Lung (tissue), 12 donors: Measurements from ENCODE around the gene FAAP100. TPM values are rescaled to one million over a fixed set of nuclear protein-coding genes. Genes with fewer than 3 reads are reported as not detected.

Experiments
- ATAC-seq: fragments of 200-7000 bp; cut with Tn5 transposase; one replicate; pipeline ENCODE4 v1.9.1; 2020; ENCODE audit warnings: moderate number of reproducible peaks; ENCODE audit not compliant: insufficient read depth, low FRiP score
- DNase-seq, 3 donors: peaks; one replicate each; pipeline ENCODE4 v3.0.0-alpha.2; 2013 to 2017
- H3K27ac ChIP-seq, 2 donors: one replicate each; pipeline ENCODE4 v1.5.1; 2013; ENCODE audit warnings: mild to moderate bottlenecking in 2 of 2, moderate library complexity in 2 of 2, control low read depth in 1 of 2, inconsistent platforms in 1 of 2, low read depth in 1 of 2, low read length in 1 of 2
- H3K27me3 ChIP-seq, 3 donors: one replicate each; pipeline ENCODE4 v1.5.1; 2013; ENCODE audit warnings: low read length in 2 of 3; ENCODE audit not compliant: control insufficient read depth in 3 of 3, insufficient read depth in 3 of 3
- H3K36me3 ChIP-seq, 4 donors: one replicate each; pipeline ENCODE4 v1.5.1; 2013; ENCODE audit warnings: low read length in 4 of 4, mild to moderate bottlenecking in 1 of 4, moderate library complexity in 1 of 4; ENCODE audit not compliant: control insufficient read depth in 4 of 4, insufficient read depth in 4 of 4
- H3K4me1 ChIP-seq, 5 donors: one replicate each; pipeline ENCODE4 v1.5.1; 2013; ENCODE audit warnings: low read length in 5 of 5, mild to moderate bottlenecking in 2 of 5, moderate library complexity in 1 of 5; ENCODE audit not compliant: control insufficient read depth in 5 of 5, insufficient read depth in 5 of 5
- H3K4me3 ChIP-seq: one replicate; pipeline ENCODE4 v1.5.1; 2013; ENCODE audit warnings: mild to moderate bottlenecking, control low read depth, moderate library complexity
- H3K9ac ChIP-seq, 2 donors: one replicate each; pipeline ENCODE4 v1.5.1; 2013; ENCODE audit warnings: low read length in 2 of 2, control low read depth in 1 of 2; ENCODE audit not compliant: insufficient read depth in 1 of 2
- H3K9me3 ChIP-seq, 4 donors: one replicate each; pipeline ENCODE4 v1.5.1; 2013; ENCODE audit warnings: low read length in 3 of 4, mild to moderate bottlenecking in 1 of 4, moderate library complexity in 1 of 4; ENCODE audit not compliant: control insufficient read depth in 4 of 4, insufficient read depth in 3 of 4
- CTCF ChIP-seq: IDR thresholded peaks from 2 replicates; pipeline ENCODE4 v1.5.1; 2012; ENCODE audit warnings: mild to moderate bottlenecking; ENCODE audit errors: control extremely low read depth, extremely low read depth
- WGBS, 2 donors: extraction: QIAGEN DNeasy Blood & Tissue Kit; methylation state at CpG; one replicate each; pipeline ENCODE4 v1.1.7; 2013; 5-methylcytosine and 5-hydroxymethylcytosine counted together
- polyA plus RNA-seq, 2 donors: library from polyadenylated mRNA; stranded (reverse); fragments of 200-250 nt; gene quantifications; one replicate each; pipeline ENCODE4 v1.2.1, GENCODE V29; 2013
- total RNA-seq, 2 donors: library from RNA; depleted of rRNA in 1 of 2; stranded (reverse); fragments of >200 nt in 1 of 2; gene quantifications; one replicate each; pipeline ENCODE4 v1.2.1, GENCODE V29; 2014 to 2021
- donor health status: control.
- donor health status: control.
- donor health status: Bipolar disorder and iron deficiency.
- donor health status: healthy.
- donor health status: DM: yes; HTN: yes; CAD: no.

Gene FAAP100
- total and polyA plus RNA-seq, 4 donors = 20.8 to 34.4 (median 25.4) TPM

GRCh38 chr17:81518113-81518784 is 33.9 kb downstream of the FAAP100 start:
- peak overlapping the region; percentile 26 to 41 for H3K27ac ChIP-seq
- H3K9ac ChIP-seq = no peak overlapping the region
- ATAC-seq (peak; percentile 2), DNase-seq (no peak)
- no peak for TF ChIP-seq CTCF
- no peak overlapping the region for H3K4me3 ChIP-seq
- H3K27me3 ChIP-seq = peaks cover 0 to 12% (median 4%) of the 10 kb centered on the region in 3 donors
- H3K36me3 ChIP-seq = no peaks in the 10 kb centered on the region
- 44 to 51% methylated on average over 21 to 24 of the region's 24 CpGs for WGBS, 2 donors
- H3K9me3 ChIP-seq = peaks cover 0 to 2% (median 0%) of the 10 kb centered on the region in 4 donors
- H3K4me1 ChIP-seq = peaks cover 0 to 49% (median 22%) of the 10 kb centered on the region in 5 donors

- no peak for ATAC-seq
- no peaks in the 10 kb centered on the region for H3K36me3 ChIP-seq
- H3K4me3 ChIP-seq = no peak overlapping the region
- 63 to 70% methylated on average over 24 of the region's 24 CpGs for WGBS, 2 donors
- H3K27ac ChIP-seq = peak overlapping the region in 1 of 2 donors; percentile 24
- H3K27me3 ChIP-seq = peaks cover 0 to 12% (median 4%) of the 10 kb centered on the region in 3 donors
- no peak overlapping the region for H3K9ac ChIP-seq
- no peak for TF ChIP-seq CTCF
- no peak for DNase-seq
- peaks cover 0 to 2% (median 0%) of the 10 kb centered on the region in 4 donors for H3K9me3 ChIP-seq
- H3K4me1 ChIP-seq = peaks cover 0 to 45% (median 22%) of the 10 kb centered on the region in 5 donors
Measured at GRCh38 chr17:81517339-81518112, 34.6 kb downstream of the FAAP100 start.

- Histone ChIP-seq H3K9ac (no peak overlapping the region), H3K36me3 (peaks cover 0 to 4% (median 0%) of the 10 kb centered on the region in 4 donors), H3K9me3 (no peaks in the 10 kb centered on the region), H3K27ac (peak overlapping the region in 1 of 2 donors; percentile 24), H3K4me1 (peaks cover 0 to 45% (median 22%) of the 10 kb centered on the region in 5 donors), H3K4me3 (no peak overlapping the region), H3K27me3 (peaks cover 0 to 12% (median 4%) of the 10 kb centered on the region in 3 donors)
- no peak for TF ChIP-seq CTCF
- 89 to 90% methylated on average over 9 of the region's 9 CpGs for WGBS, 2 donors
- ATAC-seq (no peak), DNase-seq (no peak)
Measured at GRCh38 chr17:81517009-81517338, 35.2 kb downstream of the FAAP100 start.
